Thoracic aorta (tissue), 2 donors: ENCODE measurements around the gene COX6B2. TPM values are rescaled to one million over a fixed set of nuclear protein-coding genes. Genes with fewer than 3 reads are reported as not detected.

ENCODE experiments used
- ATAC-seq: fragments of 150-250 bp; one replicate; pipeline ENCODE4 v1.8.0; 2017; ENCODE audit warnings: low read depth; ENCODE audit not compliant: insufficient number of reproducible peaks, low FRiP score
- DNase-seq: peaks from one replicate; pipeline ENCODE4 v3.0.0-alpha.2; 2020; ENCODE audit warnings: low spot score
- H3K27ac ChIP-seq, 2 donors: fragments of 200-600 bp; sonication (generic); 1 replicate in 1 of 2; 2 replicates in 1 of 2; pipeline ENCODE4 v1.5.1; 2016; ENCODE audit warnings: mild to moderate bottlenecking in 2 of 2, moderate library complexity in 2 of 2
- H3K27me3 ChIP-seq: fragments of 200-600 bp; sonication (generic); replicated peaks from 2 replicates; pipeline ENCODE4 v1.6.0; 2016; ENCODE audit warnings: mild to moderate bottlenecking; ENCODE audit not compliant: insufficient read depth
- H3K36me3 ChIP-seq: fragments of 200-600 bp; sonication (generic); one replicate; pipeline ENCODE4 v1.5.1; 2016
- H3K4me1 ChIP-seq, 2 donors: fragments of 200-600 bp; sonication (generic); 1 replicate in 1 of 2; 2 replicates in 1 of 2; pipeline versions ENCODE4 v1.5.1 to v1.6.0; 2016; ENCODE audit warnings: low read depth in 2 of 2, mild to moderate bottlenecking in 1 of 2; ENCODE audit not compliant: control insufficient read depth in 1 of 2
- H3K4me3 ChIP-seq: fragments of 200-600 bp; sonication (generic); 2 replicates; pipeline ENCODE4 v1.5.1; 2016; ENCODE audit warnings: mild to moderate bottlenecking
- H3K9me3 ChIP-seq: fragments of 200-600 bp; sonication (generic); 2 replicates; pipeline ENCODE4 v1.5.1; 2016
- total RNA-seq, 2 donors: library from RNA; depleted of rRNA; stranded (reverse); fragments of >200 nt; gene quantifications; one replicate each; pipeline versions ENCODE4 v1.1.0 to v1.2.3, GENCODE V29; 2016
- TF ChIP-seq, protein P1 (sequence below): fragments of 200-600 bp; sonication (generic); IDR thresholded peaks from one replicate; pipeline ENCODE4 v1.5.1; 2019; ENCODE audit warnings: antibody characterized with exemption

COX6B2 gene
- total RNA-seq, 2 donors from 2014 or later: not detected

DNA sequence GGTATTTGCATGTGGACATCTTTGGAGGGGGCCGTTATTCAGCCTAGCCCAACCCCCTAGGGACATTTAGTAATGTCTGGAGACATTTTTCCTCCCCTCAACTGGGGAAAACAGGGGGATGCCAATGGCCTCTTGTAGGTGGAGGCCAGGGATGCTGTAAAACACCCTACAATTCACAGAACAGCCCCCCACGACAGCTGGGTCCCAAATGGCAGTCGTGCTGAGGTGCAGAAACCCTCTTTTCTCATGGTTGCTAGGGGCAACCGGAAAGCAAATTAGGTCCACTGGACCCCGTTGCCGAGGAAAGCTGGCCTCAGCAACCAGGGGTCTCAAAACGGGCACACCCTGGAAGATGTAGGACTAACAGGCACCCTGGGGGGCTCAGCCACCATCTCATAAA is 44.0 kb downstream of the COX6B2 start:
- Histone ChIP-seq H3K36me3 (peaks cover 7% of the 10 kb centered on the region), H3K27ac (no peak overlapping the region)
- ATAC-seq: no peak

DNA sequence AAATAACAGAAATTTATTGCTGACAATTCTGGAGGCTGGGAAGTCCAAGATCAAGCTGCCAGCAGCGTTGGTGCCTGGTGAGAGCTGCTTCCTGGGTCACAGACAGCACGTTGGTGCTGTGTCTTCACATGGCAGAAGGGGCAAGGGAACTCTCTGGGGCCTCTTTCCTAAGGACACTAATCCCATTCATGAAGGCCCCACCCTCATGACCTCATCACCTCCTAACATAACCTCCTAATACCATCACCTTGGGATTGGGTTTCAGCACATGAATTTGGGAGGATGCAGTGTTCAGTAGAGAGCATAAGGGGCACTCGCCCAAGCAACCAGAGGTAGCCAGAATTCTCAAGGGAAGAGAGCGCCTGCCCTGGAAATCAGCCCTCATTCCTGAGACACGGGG is 45.1 kb downstream of the COX6B2 start:
- Histone ChIP-seq H3K9me3 (no peaks in the 10 kb centered on the region), H3K4me1 (no peaks in the 10 kb centered on the region), H3K27me3 (no peaks in the 10 kb centered on the region), H3K4me3 (no peak overlapping the region), H3K36me3 (peaks cover 7% of the 10 kb centered on the region), H3K27ac (no peak overlapping the region)
- DNase-seq (no peak), ATAC-seq (no peak)
- TF ChIP-seq, protein P1, sequence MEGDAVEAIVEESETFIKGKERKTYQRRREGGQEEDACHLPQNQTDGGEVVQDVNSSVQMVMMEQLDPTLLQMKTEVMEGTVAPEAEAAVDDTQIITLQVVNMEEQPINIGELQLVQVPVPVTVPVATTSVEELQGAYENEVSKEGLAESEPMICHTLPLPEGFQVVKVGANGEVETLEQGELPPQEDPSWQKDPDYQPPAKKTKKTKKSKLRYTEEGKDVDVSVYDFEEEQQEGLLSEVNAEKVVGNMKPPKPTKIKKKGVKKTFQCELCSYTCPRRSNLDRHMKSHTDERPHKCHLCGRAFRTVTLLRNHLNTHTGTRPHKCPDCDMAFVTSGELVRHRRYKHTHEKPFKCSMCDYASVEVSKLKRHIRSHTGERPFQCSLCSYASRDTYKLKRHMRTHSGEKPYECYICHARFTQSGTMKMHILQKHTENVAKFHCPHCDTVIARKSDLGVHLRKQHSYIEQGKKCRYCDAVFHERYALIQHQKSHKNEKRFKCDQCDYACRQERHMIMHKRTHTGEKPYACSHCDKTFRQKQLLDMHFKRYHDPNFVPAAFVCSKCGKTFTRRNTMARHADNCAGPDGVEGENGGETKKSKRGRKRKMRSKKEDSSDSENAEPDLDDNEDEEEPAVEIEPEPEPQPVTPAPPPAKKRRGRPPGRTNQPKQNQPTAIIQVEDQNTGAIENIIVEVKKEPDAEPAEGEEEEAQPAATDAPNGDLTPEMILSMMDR: no peak

More for the DNA sequence above, 44.0 kb downstream of the COX6B2 start:
- TF ChIP-seq, protein P1: no peak
- Histone ChIP-seq H3K4me3 (no peak overlapping the region), H3K27me3 (no peaks in the 10 kb centered on the region), H3K4me1 (no peaks in the 10 kb centered on the region), H3K9me3 (no peaks in the 10 kb centered on the region)
- no peak for DNase-seq

DNA sequence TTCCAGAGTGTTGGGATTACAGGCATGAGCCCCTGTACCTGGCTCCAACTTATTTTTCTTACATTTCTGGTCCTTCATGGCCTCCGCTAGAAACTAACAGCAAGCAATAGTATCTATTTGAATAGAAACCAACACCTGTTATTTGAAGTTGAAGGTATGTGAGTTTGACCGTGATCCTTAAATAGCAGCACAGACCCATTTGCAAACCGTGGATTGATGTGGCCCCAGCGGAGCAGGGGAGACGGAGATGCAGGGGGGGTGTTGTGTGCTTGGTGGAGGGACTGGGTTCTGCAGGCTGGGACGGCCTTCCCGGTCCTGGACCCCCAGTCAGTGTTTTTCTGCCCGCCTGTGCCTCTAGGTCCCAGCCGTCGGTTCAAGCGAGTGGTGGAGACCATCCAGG is 46.2 kb downstream of the COX6B2 start:
- DNase-seq: no peak
- no peak for ATAC-seq
- peaks cover 15% of the 10 kb centered on the region for H3K36me3 ChIP-seq

DNA sequence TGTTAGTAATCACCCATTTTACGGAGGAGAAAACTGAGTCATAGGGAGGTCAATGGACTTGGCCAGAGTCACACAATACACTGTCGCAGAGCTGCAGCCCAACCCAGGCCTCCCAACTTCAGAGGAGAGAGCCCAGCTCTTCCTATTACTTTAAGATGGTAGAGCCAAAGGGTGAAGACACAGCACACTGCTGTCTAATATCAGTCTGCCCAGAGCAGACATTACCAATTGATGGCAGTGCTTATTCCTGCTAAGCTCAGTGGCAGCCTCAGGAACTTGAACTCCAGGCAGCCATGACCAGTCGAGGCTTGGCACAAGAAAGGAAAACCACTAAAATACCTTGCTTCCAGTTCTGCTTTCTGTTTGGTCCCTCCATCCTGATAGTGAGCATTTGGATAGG is 47.8 kb downstream of the COX6B2 start:
- TF ChIP-seq, protein P1: no peak
- peaks cover 17% of the 10 kb centered on the region for H3K36me3 ChIP-seq

More for the DNA sequence above, 46.2 kb downstream of the COX6B2 start:
- TF ChIP-seq, protein P1: no peak
- Histone ChIP-seq H3K4me3 (no peak overlapping the region), H3K9me3 (no peaks in the 10 kb centered on the region), H3K4me1 (no peaks in the 10 kb centered on the region), H3K27me3 (no peaks in the 10 kb centered on the region), H3K27ac (no peak overlapping the region)

DNA sequence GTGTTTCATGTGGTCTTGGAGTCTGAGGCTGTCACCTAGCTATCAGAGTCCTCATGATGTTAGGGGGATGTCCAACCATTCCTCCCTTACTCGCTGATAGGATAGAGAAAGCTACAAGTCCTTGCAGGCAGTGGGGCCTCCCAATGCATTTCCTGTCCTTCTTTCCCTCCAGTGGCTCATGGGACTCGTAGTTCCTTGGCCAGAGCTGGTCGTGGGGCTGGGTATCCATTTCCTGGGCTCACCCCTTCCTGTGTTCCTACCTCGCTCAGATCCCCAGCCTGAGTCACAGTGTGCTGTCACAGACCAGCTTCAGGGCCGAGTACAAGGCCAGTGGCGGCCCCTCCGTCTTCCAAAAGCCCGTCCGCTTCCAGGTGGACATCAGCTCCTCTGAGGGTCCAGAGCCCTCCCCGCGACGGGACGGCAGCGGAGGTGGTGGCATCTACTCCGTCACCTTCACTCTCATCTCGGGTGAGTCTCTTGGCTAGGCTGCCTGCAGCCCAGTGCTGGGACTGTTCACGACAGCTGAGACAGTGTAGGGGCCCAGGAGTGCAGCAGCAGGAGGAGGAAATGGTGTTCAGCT is 48.4 kb downstream of the COX6B2 start:
- TF ChIP-seq, protein P1: no peak
- Histone ChIP-seq H3K36me3 (peaks cover 17% of the 10 kb centered on the region), H3K27ac (no peak overlapping the region), H3K27me3 (no peaks in the 10 kb centered on the region), H3K4me1 (peaks cover 0 to 9% of the 10 kb centered on the region in 2 donors), H3K9me3 (no peaks in the 10 kb centered on the region), H3K4me3 (no peak overlapping the region)
- DNase-seq: no peak
- ATAC-seq: no peak

More for the DNA sequence above, 47.8 kb downstream of the COX6B2 start:
- no peak for DNase-seq
- no peaks in the 10 kb centered on the region for H3K27me3 ChIP-seq
- no peak for ATAC-seq
- H3K4me3 ChIP-seq: no peak overlapping the region
- H3K27ac ChIP-seq: no peak overlapping the region
- no peaks in the 10 kb centered on the region for H3K9me3 ChIP-seq
- peaks cover 0 to 4% of the 10 kb centered on the region in 2 donors for H3K4me1 ChIP-seq
